Stimulated activated CD8-positive, alpha-beta memory T cell treated with anti-CD3 and anti-CD28 coated beads, Interleukin-4, amount 100 ng/mL, for 1 hour (primary cell): ENCODE data around the gene ZXDA.
"Not testable (repeated sequence)": the region's sequence is repeated elsewhere in the genome, so short reads cannot be mapped to it uniquely, and the experiment has no call there.

Source experiments
- DNase-seq, 2 donors: peaks; one replicate each; pipeline ENCODE4 v3.0.0-alpha.2; 2020; ENCODE audit warnings: low read depth in 2 of 2, low spot score in 1 of 2

Gene ZXDA

GRCh38 chrX:57910287-57910912, at the start of gene ZXDA:
Gene ZXDA (minus strand): TSS chrX:57910458. CDS start chrX:57910420, 38 bp downstream.
- not testable (repeated sequence) for DNase-seq

GRCh38 chrX:57952320-57952678, 42.0 kb upstream of the ZXDA start:
- no peak for DNase-seq

- no peak for DNase-seq
These were observed 41.5 kb upstream of the ZXDA start for GRCh38 chrX:57951666-57952319.

GRCh38 chrX:57933321-57933720, 23.1 kb upstream of the ZXDA start:
- no peak for DNase-seq

GRCh38 chrX:57932266-57932665, 22.0 kb upstream of the ZXDA start:
- no peak for DNase-seq

DNA sequence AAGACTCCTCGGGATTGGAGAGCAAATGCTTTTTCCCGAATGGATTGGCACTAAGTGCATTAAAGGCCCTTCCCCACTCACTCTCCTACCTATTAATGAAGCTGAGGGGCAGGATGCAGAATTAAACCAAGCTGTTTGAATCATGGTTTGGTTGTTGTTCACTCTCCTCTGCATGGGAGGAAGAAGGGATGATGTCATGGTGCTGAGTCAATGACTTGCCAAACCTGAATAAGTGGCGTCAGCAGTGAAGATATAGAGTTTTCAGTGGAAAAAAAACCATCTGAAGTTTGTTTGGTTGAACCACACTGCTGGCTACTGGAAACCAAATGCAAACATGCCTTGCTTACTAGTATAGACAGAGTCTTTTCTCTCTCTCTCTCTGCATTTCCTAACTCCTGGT, 19.8 kb upstream of the ZXDA start:
- no peak for DNase-seq

DNA sequence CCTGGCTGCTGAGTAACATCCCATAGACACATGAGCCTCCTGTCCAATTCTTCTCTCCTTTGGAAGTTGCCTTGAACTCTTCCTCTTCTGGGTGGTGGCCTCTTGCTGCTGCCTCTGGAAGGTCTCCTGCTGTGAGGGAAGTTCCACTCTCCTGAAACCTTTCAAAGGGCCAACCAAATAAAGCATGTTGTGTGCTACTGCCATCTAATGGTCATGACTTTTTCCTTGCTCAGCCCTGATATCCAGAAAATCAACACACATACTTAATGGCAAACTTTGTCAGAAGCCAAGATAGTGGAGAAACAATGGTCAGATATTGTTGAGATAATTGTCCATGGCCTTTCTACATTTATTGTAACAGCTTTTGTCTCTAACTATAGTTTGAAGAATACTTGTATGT, 19.1 kb upstream of the ZXDA start:
- DNase-seq = no peak

DNA sequence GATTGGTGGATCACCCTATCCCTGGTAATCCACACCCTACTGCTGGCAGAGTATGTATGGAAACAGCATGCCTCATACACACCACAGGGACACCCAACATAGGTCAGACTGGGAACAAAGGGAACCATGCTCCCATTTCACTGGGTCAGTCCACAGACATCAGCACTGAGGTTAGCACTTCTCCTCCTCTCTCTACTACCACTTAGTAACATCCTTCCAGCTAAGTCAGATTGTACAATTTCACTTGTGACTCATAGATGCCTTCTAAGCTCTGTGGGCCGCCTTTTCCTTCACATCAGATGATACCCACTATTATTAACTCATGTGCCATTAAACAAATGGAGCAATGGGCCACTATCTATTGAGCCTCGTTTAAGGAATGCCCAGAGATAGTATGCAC, 15.5 kb upstream of the ZXDA start:
- no peak for DNase-seq

DNA sequence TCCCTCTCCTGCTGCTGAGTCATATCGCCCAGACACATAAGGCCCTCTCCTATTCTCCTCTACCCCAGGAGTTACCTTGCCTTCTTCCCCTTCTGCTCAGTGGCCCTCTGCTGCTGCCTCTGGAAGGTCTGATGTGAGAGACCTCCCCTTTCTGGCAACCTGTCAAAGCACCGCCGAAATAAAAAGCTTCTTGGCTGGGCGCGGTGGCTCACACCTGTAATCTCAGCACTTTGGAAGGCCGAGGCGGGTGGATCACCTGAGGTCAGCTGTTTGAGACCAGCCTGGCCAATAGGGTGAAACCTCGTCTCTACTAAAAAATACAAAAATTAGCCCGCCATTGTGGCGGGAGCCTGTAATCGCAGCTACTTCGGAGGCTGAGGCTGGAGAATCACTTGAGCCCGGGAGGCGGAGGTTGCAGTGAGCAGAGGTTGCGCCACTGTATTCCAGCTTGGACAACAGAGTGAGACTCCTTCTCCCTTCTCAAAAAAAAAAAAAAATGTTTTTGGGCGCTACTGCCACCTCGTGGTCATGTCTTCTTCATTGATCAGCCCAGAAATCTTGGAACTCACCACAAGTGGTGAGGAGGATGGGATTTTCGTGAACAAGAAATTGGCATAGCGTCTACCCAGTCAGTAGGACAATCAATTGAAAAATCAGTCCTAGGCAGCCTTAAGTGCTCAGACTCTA, 8.6 kb upstream of the ZXDA start:
- DNase-seq = no peak

GRCh38 chrX:57915680-57916079, 5.4 kb upstream of the ZXDA start:
- no peak for DNase-seq

DNA sequence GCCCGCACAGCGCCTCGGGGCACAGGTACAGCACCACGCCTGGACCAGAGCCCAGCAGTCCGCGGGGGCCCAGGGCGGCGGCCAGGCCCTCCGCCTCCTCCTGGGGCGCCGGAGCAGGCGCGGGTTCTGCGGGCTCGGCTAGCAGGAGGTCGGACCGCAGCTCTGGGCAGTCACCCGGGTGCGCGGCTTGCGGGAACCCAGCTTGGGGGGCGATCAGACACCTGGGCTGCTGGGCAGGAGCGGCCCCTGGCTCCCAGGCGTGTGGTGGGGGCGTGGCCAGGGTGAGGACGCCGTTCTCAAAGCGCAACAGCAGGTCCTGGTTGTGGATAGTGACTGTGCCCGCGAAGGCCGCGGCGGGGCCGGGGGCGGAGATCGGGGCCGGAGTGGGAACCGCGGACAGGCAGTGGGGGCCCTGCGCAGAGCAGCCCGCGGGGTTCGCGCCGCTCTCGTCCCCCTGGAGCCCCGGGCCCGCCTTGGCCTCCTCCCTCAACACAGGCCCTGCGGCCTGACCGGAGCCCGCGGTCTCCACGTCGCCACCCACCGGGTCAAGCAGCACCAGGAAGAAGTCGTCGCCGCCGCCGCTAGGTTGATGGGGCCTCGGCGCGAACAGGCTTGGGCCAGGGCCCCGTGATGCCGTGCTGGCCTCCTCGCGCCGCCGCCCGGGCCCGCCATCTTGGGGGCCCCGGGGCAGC, 517 bp downstream of the ZXDA start:
- not testable (repeated sequence) for DNase-seq

DNA sequence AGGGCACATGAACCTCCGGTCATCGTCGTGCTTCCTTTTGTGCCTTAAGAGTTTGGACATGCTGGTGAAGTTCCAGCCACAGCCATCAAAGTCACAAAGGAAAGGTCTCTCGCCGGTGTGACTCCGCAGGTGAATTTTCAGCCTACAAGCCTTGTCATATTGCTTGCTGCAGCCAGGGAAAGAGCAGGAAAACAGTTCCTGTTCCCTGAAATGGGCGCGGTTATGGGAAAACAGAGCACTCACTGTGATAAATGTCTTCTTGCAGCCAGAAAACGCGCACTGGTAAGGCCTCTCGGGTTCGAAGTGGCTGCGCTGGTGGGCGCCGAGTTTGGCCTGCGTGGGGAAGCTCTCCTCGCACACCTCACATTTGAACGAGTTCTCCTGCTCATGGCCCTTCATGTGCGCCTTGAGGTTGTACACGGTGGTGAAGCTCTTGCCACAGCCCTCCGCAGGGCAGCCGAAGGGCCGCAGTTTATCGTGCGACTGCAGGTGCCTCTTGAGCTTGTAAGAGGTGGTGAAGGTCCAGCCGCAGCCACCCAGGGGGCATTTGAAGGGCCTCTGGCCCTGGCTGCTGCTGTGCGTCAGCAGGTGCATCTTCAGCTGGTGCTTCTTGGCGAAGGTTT, 1.2 kb downstream of the ZXDA start:
- DNase-seq = not testable (repeated sequence)

- DNase-seq = no peak
These were observed 3.5 kb downstream of the ZXDA start for GRCh38 chrX:57906790-57907189.

- no peak for DNase-seq
These were observed 5.1 kb downstream of the ZXDA start for GRCh38 chrX:57905141-57905540.

- no peak for DNase-seq
These were observed 5.9 kb downstream of the ZXDA start for GRCh38 chrX:57904176-57904880.

DNA sequence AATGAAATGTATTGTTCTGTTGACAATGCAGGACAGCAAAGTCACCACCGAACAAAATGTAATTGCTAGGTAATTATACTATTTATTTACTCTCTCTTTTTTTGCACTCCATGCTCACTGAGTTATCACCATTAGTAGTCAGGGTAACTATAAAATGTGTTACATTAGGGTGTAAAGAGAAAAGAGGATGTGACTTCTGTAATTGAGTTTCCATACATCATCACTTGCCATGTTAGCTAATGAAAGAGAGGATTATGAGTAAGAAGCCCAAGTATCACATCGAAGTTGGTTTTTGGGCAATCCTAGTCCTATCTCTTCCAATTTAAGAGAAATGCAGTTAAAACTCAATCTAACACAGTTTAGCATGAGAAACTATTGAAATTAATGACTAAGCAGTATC, 7.6 kb downstream of the ZXDA start:
- DNase-seq = no peak

DNA sequence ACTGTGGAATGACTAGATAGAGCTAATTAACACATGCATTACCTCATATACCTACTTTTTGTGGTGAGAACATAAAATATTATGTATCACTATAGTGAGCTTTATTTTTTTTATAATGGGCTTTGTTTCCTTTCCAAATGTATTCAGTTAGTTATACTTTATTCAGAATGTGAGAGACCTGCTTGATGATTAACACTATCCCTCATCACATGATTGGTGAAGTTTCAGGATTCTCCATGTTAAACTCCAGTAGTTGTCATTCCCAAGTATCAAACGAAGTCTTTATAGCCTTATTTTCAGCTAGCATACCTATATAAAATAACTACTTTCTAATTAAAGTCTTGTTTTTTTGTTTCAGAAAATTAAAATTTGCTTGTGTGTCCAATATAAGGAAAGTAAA, 8.8 kb downstream of the ZXDA start:
- no peak for DNase-seq

- no peak for DNase-seq
These were observed 9.3 kb downstream of the ZXDA start for GRCh38 chrX:57900975-57901374.

DNA sequence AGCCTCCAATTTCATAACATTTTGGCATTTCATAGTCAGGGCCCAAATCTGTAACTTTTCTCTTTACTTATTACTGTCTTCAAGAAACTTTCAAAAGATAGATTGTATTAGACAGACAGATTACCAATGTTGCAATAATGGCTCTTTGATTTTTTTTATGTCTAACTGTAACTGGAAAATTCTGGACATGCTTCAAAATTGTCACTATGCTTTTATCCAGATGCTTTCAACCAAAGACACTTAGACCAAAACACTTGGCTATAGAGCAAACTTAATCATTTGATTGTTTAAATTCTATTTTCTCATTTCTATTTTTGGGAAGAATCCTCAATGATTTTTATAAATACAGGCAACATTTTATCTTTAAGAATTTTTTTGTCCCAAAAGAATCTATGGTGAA, 10.4 kb downstream of the ZXDA start:
- DNase-seq = no peak

- DNase-seq = no peak
These were observed 11.2 kb downstream of the ZXDA start for GRCh38 chrX:57899064-57899463.

GRCh38 chrX:57871463-57871862, 38.8 kb downstream of the ZXDA start:
- no peak for DNase-seq
